Panc1 (cell line): ENCODE results near the gene CETP. TPM values are rescaled to one million over a fixed set of nuclear protein-coding genes. Genes with fewer than 3 reads are reported as not detected.

Source experiments
- ATAC-seq: fragments of 200-7000 bp; cut with Tn5 transposase; 2 replicates; pipeline ENCODE4 v1.9.1; 2020; ENCODE audit warnings: mild to moderate bottlenecking, moderate library complexity
- BruUV-seq: library from RNA; stranded (reverse); fragments of 400-500 nt; replicated peaks from 2 replicates; lab custom pipeline; 2021; lab: Mats Ljungman, UMichigan
- CTCF ChIA-PET: fragments of 300-600 bp; sonication (Branson Sonifier 250); formaldehyde crosslinking; loops from one replicate; lab custom pipeline; 2022; ENCODE audit warnings: antibody characterized with exemption; lab: Charles Lee
- POLR2A ChIA-PET: fragments of 300-600 bp; sonication (Branson Sonifier 250); formaldehyde crosslinking; loops from one replicate; lab custom pipeline; 2022; ENCODE audit warnings: antibody characterized with exemption; lab: Charles Lee
- DNase-seq: peaks from one replicate; pipeline ENCODE4 v3.0.0-alpha.2; 2010; ENCODE audit warnings: low read depth, low spot score
- H3K27ac ChIP-seq: 2 replicates; pipeline ENCODE4 v1.5.1; 2011; ENCODE audit warnings: mild to moderate bottlenecking, low read length, inconsistent platforms
- H3K27me3 ChIP-seq: fragments of 200-500 bp; sonication (Bioruptor generic); 2 replicates; pipeline ENCODE4 v1.6.0; 2014; ENCODE audit warnings: low read length, inconsistent platforms; ENCODE audit not compliant: control insufficient read depth, insufficient read depth
- H3K36me3 ChIP-seq: fragments of 200-500 bp; sonication (Bioruptor generic); 2 replicates; pipeline ENCODE4 v1.5.1; 2014; ENCODE audit warnings: inconsistent platforms, mild to moderate bottlenecking, low read length, moderate library complexity; ENCODE audit not compliant: control insufficient read depth, insufficient read depth
- H3K4me1 ChIP-seq: 2 replicates; pipeline ENCODE4 v1.5.1; 2011; ENCODE audit warnings: inconsistent platforms, mild to moderate bottlenecking, low read length, moderate library complexity; ENCODE audit not compliant: control insufficient read depth, insufficient read depth
- H3K4me3 ChIP-seq, 2 experiments: 2 replicates each; pipeline ENCODE4 v1.5.1; 2011 to 2012; ENCODE audit warnings: low read depth in 2 of 2, low read length in 2 of 2, mild to moderate bottlenecking in 2 of 2, inconsistent platforms in 1 of 2, moderate library complexity in 1 of 2
- H3K9me3 ChIP-seq: fragments of 200-500 bp; sonication (Bioruptor generic); 2 replicates; pipeline ENCODE4 v1.5.1; 2014; ENCODE audit warnings: low read depth, mild to moderate bottlenecking, inconsistent platforms, low read length, moderate library complexity; ENCODE audit not compliant: control insufficient read depth, insufficient read depth
- CTCF ChIP-seq: fragments of 450-650 bp; IDR thresholded peaks from 2 replicates; pipeline ENCODE4 v1.5.1; 2017; ENCODE audit warnings: mild to moderate bottlenecking
- POLR2AphosphoS5 ChIP-seq: IDR thresholded peaks from 2 replicates; pipeline ENCODE4 v1.6.1; 2012; ENCODE audit warnings: mild to moderate bottlenecking, low read depth, low read length, moderate library complexity
- SIN3A ChIP-seq: IDR thresholded peaks from 2 replicates; pipeline ENCODE4 v1.6.1; 2012; ENCODE audit warnings: low read depth, mild to moderate bottlenecking, low read length, moderate library complexity, borderline replicate concordance; ENCODE audit not compliant: insufficient read depth
- TCF7L2 ChIP-seq: IDR thresholded peaks from 2 replicates; pipeline ENCODE4 v1.6.1; 2011; ENCODE audit warnings: mild to moderate bottlenecking, low read depth, low read length, inconsistent platforms
- in situ Hi-C: cut with HindIII; loops from 2 replicates; pipeline ENCODE4 v1.10.0; 2016; ENCODE audit warnings: low sequenced_read_pairs, low pct_unique_long_range_greater_than_20kb
- intact Hi-C: fragments of 100-400 bp; cut with micrococcal nuclease; formaldehyde crosslinking; loops from one replicate; pipeline ENCODE4 v1.10.0; 2022; ENCODE audit not compliant: unreplicated experiment
- total RNA-seq: library from RNA; stranded (reverse); gene quantifications from one replicate; pipeline ENCODE4 v1.2.1, GENCODE V29; 2021; ENCODE audit not compliant: unreplicated experiment
- TF ChIP-seq, protein P1 (sequence below), 2 experiments: IDR thresholded peaks; 2 replicates each; pipeline ENCODE4 v1.6.1; 2011 to 2012; ENCODE audit warnings: low read depth in 2 of 2, control low read depth in 1 of 2, low read length in 1 of 2, mild to moderate bottlenecking in 1 of 2, moderate library complexity in 1 of 2; ENCODE audit not compliant: insufficient read depth in 1 of 2

Gene CETP
- total RNA-seq, 1 experiment from 2014 or later: not detected

DNA sequence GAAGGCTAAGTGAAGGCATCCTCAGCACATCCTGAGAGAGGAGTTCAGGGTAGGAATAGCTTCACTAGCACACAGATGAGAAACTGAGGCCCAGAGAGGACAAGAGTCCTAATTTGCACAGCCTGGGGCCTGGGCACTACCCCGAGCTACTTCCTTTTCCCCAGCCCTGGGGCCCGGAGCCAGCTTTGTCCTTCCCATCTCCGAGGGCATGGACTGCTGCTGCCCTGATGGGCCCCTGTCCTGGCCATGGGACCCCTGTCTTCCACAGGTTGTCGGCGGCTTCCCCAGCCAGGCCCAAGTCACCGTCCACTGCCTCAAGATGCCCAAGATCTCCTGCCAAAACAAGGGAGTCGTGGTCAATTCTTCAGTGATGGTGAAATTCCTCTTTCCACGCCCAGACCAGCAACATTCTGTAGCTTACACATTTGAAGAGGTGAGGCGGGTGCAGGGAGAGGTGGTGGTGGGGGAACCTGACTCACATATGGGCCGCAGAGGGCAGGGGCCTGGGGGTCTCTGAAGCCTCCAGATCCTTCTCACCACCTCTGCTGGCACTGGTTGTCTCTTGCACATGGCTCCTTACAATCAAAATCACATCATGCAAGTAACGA lies 16.2 kb downstream of the CETP start:
- DNase-seq: no peak
- Histone ChIP-seq H3K9me3 (no peaks in the 10 kb centered on the region), H3K4me1 (no peaks in the 10 kb centered on the region), H3K36me3 (no peaks in the 10 kb centered on the region), H3K27ac (no peak overlapping the region), H3K27me3 (no peaks in the 10 kb centered on the region), H3K4me3 (no peak overlapping the region)
- intact Hi-C loops: no loop called here
- no TSS peak for BruUV-seq
- ATAC-seq: no peak
- no peak for TF ChIP-seq POLR2AphosphoS5
- TF ChIP-seq SIN3A: no peak
- no peak for TF ChIP-seq TCF7L2
- TF ChIP-seq, protein P1, sequence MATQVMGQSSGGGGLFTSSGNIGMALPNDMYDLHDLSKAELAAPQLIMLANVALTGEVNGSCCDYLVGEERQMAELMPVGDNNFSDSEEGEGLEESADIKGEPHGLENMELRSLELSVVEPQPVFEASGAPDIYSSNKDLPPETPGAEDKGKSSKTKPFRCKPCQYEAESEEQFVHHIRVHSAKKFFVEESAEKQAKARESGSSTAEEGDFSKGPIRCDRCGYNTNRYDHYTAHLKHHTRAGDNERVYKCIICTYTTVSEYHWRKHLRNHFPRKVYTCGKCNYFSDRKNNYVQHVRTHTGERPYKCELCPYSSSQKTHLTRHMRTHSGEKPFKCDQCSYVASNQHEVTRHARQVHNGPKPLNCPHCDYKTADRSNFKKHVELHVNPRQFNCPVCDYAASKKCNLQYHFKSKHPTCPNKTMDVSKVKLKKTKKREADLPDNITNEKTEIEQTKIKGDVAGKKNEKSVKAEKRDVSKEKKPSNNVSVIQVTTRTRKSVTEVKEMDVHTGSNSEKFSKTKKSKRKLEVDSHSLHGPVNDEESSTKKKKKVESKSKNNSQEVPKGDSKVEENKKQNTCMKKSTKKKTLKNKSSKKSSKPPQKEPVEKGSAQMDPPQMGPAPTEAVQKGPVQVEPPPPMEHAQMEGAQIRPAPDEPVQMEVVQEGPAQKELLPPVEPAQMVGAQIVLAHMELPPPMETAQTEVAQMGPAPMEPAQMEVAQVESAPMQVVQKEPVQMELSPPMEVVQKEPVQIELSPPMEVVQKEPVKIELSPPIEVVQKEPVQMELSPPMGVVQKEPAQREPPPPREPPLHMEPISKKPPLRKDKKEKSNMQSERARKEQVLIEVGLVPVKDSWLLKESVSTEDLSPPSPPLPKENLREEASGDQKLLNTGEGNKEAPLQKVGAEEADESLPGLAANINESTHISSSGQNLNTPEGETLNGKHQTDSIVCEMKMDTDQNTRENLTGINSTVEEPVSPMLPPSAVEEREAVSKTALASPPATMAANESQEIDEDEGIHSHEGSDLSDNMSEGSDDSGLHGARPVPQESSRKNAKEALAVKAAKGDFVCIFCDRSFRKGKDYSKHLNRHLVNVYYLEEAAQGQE (IDR thresholded peaks at IDR 0.05; ENCODE audit: insufficient read depth in 1 of 2, low read depth in 2 of 2, low read length in 1 of 2): no peak
- TF ChIP-seq CTCF: no peak
- in situ Hi-C loops: no loop called here
- ChIA-PET POLR2A (no interaction called here), CTCF (no interaction called here)

GRCh38 chr16:56980201-56980535 lies 18.4 kb downstream of the CETP start:
- Histone ChIP-seq H3K36me3 (no peaks in the 10 kb centered on the region), H3K27ac (no peak overlapping the region), H3K4me1 (no peaks in the 10 kb centered on the region), H3K27me3 (no peaks in the 10 kb centered on the region), H3K4me3 (no peak overlapping the region), H3K9me3 (no peaks in the 10 kb centered on the region)
- intact Hi-C loops: no loop called here
- in situ Hi-C loops: no loop called here
- ChIA-PET CTCF (no interaction called here), POLR2A (no interaction called here)
- DNase-seq: no peak
- TF ChIP-seq TCF7L2: no peak
- no peak for TF ChIP-seq SIN3A
- no TSS peak for BruUV-seq
- no peak for ATAC-seq

GRCh38 chr16:56980792-56981724 lies 19.3 kb downstream of the CETP start:
- no peak for ATAC-seq
- CTCF ChIA-PET: no interaction called here
- Histone ChIP-seq H3K4me1 (no peaks in the 10 kb centered on the region), H3K27ac (no peak overlapping the region), H3K9me3 (no peaks in the 10 kb centered on the region), H3K27me3 (no peaks in the 10 kb centered on the region), H3K36me3 (no peaks in the 10 kb centered on the region), H3K4me3 (no peak overlapping the region)
- TF ChIP-seq TCF7L2: no peak
- TF ChIP-seq CTCF: no peak
- TF ChIP-seq, protein P1 (IDR thresholded peaks at IDR 0.05; ENCODE audit: insufficient read depth in 1 of 2, low read depth in 2 of 2, low read length in 1 of 2): no peak
- TF ChIP-seq SIN3A: no peak
- no peak for TF ChIP-seq POLR2AphosphoS5
- BruUV-seq: no TSS peak
- in situ Hi-C loops (no loop called here), intact Hi-C loops (no loop called here)
- no peak for DNase-seq
- POLR2A ChIA-PET: no interaction called here
